IMR-90 (cell line): ENCODE data around the gene ADARB2. TPM values are rescaled to one million over a fixed set of nuclear protein-coding genes. Genes with fewer than 3 reads are reported as not detected.

Source experiments
- ATAC-seq: fragments of 200-7000 bp; cut with Tn5 transposase; 2 replicates; pipeline ENCODE4 v1.9.1; 2020; ENCODE audit warnings: low read depth, mild to moderate bottlenecking, moderate library complexity
- BruUV-seq: library from RNA; stranded (reverse); fragments of 400-500 nt; replicated peaks from 2 replicates; lab custom pipeline; 2021; lab: Mats Ljungman, UMichigan
- CTCF ChIA-PET: fragments of 300-600 bp; formaldehyde crosslinking; extraction: SDS; loops from one replicate; lab custom pipeline; 2021; ENCODE audit warnings: antibody characterized with exemption; lab: Yijun Ruan, JAX
- POLR2A ChIA-PET: fragments of 300-600 bp; sonication (Branson Sonifier 250); formaldehyde crosslinking; loops from one replicate; lab custom pipeline; 2022; ENCODE audit warnings: antibody characterized with exemption; ENCODE audit not compliant: unreplicated experiment; lab: Charles Lee
- DNase-seq: peaks from one replicate; pipeline ENCODE4 v3.0.0; 2013
- H2AFZ ChIP-seq: replicated peaks from 2 replicates; pipeline ENCODE3; 2013; ENCODE audit warnings: low read length, mild to moderate bottlenecking; ENCODE audit not compliant: poor library complexity
- H2AK5ac ChIP-seq: 2 replicates; pipeline ENCODE4 v1.6.1; 2013; ENCODE audit warnings: low read depth, low read length, inconsistent platforms
- H2AK9ac ChIP-seq: replicated peaks from 2 replicates; pipeline ENCODE3; 2013; ENCODE audit warnings: mild to moderate bottlenecking, low read depth, low read length, moderate library complexity; ENCODE audit not compliant: poor library complexity
- H2BK120ac ChIP-seq: 2 replicates; pipeline ENCODE4 v1.6.1; 2013; ENCODE audit warnings: low read depth, low read length, inconsistent platforms
- H2BK15ac ChIP-seq: 3 replicates; pipeline ENCODE4 v1.6.1; 2013; ENCODE audit warnings: low read depth, low read length, inconsistent platforms
- H2BK20ac ChIP-seq: 2 replicates; pipeline ENCODE4 v1.6.1; 2013; ENCODE audit warnings: low read depth, mild to moderate bottlenecking, inconsistent platforms, low read length, moderate library complexity
- H2BK5ac ChIP-seq: 2 replicates; pipeline ENCODE4 v1.6.1; 2013; ENCODE audit warnings: mild to moderate bottlenecking, low read depth, low read length, inconsistent platforms; ENCODE audit not compliant: poor library complexity, severe bottlenecking
- H3K14ac ChIP-seq: replicated peaks from 2 replicates; pipeline ENCODE4 v1.6.1; 2013; ENCODE audit warnings: low read depth, low read length, inconsistent platforms
- H3K18ac ChIP-seq: 2 replicates; pipeline ENCODE4 v1.6.1; 2013; ENCODE audit warnings: low read depth, low read length, control low read depth
- H3K23ac ChIP-seq: 2 replicates; pipeline ENCODE4 v1.6.1; 2013; ENCODE audit warnings: low read depth, low read length, inconsistent platforms
- H3K27ac ChIP-seq: 2 replicates; pipeline ENCODE4 v1.5.1; 2013; ENCODE audit warnings: mild to moderate bottlenecking, control low read depth, low read length; ENCODE audit not compliant: insufficient read depth
- H3K27me3 ChIP-seq: 2 replicates; pipeline ENCODE4 v1.6.1; 2013; ENCODE audit warnings: low read length; ENCODE audit not compliant: control insufficient read depth, insufficient read depth
- H3K36me3 ChIP-seq: 2 replicates; pipeline ENCODE4 v1.6.1; 2013; ENCODE audit warnings: low read length, mixed read lengths; ENCODE audit not compliant: control insufficient read depth, insufficient read depth
- H3K4ac ChIP-seq: 2 replicates; pipeline ENCODE4 v1.6.1; 2013; ENCODE audit warnings: low read depth, low read length, inconsistent platforms
- H3K4me1 ChIP-seq: 2 replicates; pipeline ENCODE4 v1.6.1; 2013; ENCODE audit warnings: low read length, mixed read lengths; ENCODE audit not compliant: control insufficient read depth, insufficient read depth
- H3K4me2 ChIP-seq: 2 replicates; pipeline ENCODE4 v1.6.1; 2013; ENCODE audit warnings: low read depth, mild to moderate bottlenecking, control low read depth, low read length, moderate library complexity
- H3K4me3 ChIP-seq: 2 replicates; pipeline ENCODE4 v1.5.1; 2013; ENCODE audit warnings: low read depth, mild to moderate bottlenecking, control low read depth, low read length, moderate library complexity; ENCODE audit not compliant: insufficient read depth
- H3K56ac ChIP-seq: 2 replicates; pipeline ENCODE4 v1.6.1; 2013; ENCODE audit warnings: low read length, inconsistent platforms; ENCODE audit not compliant: insufficient read depth; ENCODE audit errors: extremely low read depth
- H3K79me1 ChIP-seq, 2 experiments: 2 replicates each; pipeline ENCODE4 v1.6.1; 2013; ENCODE audit warnings: low read length in 2 of 2, inconsistent platforms in 1 of 2, low read depth in 1 of 2
- H3K9ac ChIP-seq: 2 replicates; pipeline ENCODE4 v1.6.1; 2013; ENCODE audit warnings: low read depth, low read length, control low read depth
- H3K9me1 ChIP-seq: 2 replicates; pipeline ENCODE4 v1.6.1; 2013; ENCODE audit warnings: low read length, inconsistent platforms; ENCODE audit not compliant: insufficient read depth
- H3K9me3 ChIP-seq: 2 replicates; pipeline ENCODE4 v1.6.1; 2013; ENCODE audit warnings: low read length; ENCODE audit not compliant: control insufficient read depth, insufficient read depth
- H4K20me1 ChIP-seq: 2 replicates; pipeline ENCODE4 v1.6.1; 2013; ENCODE audit warnings: low read length, inconsistent platforms; ENCODE audit not compliant: insufficient read depth
- H4K5ac ChIP-seq: 2 replicates; pipeline ENCODE4 v1.6.1; 2013; ENCODE audit warnings: mild to moderate bottlenecking, low read depth, low read length, control low read depth
- H4K8ac ChIP-seq, 2 experiments: 2 replicates each; pipeline ENCODE4 v1.6.1; 2013; ENCODE audit warnings: low read depth in 2 of 2, low read length in 2 of 2, control low read depth in 1 of 2, inconsistent platforms in 1 of 2
- H4K91ac ChIP-seq: 2 replicates; pipeline ENCODE4 v1.6.1; 2013; ENCODE audit warnings: low read depth, low read length, inconsistent platforms; ENCODE audit not compliant: insufficient read depth
- BHLHE40 ChIP-seq: fragments of 150-350 bp; IDR thresholded peaks from 2 replicates; pipeline ENCODE4 v1.6.1; 2016; ENCODE audit warnings: mild to moderate bottlenecking, low read depth, low read length
- MXI1 ChIP-seq: IDR thresholded peaks from 2 replicates; pipeline ENCODE4 v1.6.1; 2012; ENCODE audit warnings: low read depth, mild to moderate bottlenecking, low read length, moderate library complexity, borderline replicate concordance
- NFE2L2 ChIP-seq: fragments of 150-350 bp; IDR thresholded peaks from 2 replicates; pipeline ENCODE4 v1.6.1; 2016; ENCODE audit warnings: low read depth, mild to moderate bottlenecking, low read length
- WGBS, 2 experiments: methylation state at CpG; one replicate each; pipeline versions ENCODE4 v1.1.5 to v1.1.7; 2013; ENCODE audit warnings: missing lambda C conversion rate in 2 of 2; ENCODE audit not compliant: insufficient read length in 1 of 2; ENCODE audit errors: extremely low coverage in 2 of 2; 5-methylcytosine and 5-hydroxymethylcytosine counted together
- dilution Hi-C: fragments of 300-500 bp; cut with HindIII; formaldehyde crosslinking; loops from one replicate; pipeline ENCODE4 v1.14.3; 2018; ENCODE audit warnings: low sequenced_read_pairs; ENCODE audit not compliant: unreplicated experiment
- in situ Hi-C: fragments of 300-500 bp; cut with MboI; formaldehyde crosslinking; loops from 3 replicates; pipeline ENCODE4 v1.14.3; 2019; ENCODE audit warnings: low sequenced_read_pairs, inconsistent platforms, mixed read lengths
- intact Hi-C: fragments of 100-400 bp; cut with micrococcal nuclease; formaldehyde crosslinking; loops from 2 replicates; pipeline ENCODE4 v1.10.0; 2022
- polyA plus RNA-seq, 3 experiments: library from polyadenylated mRNA; depleted of rRNA; stranded (reverse); fragments of >200 nt; gene quantifications; 2 replicates each; pipeline ENCODE4 v1.2.3, GENCODE V29; 2012; ENCODE audit warnings: low replicate concordance in 1 of 3
- total RNA-seq: library from RNA; depleted of rRNA; stranded (reverse); fragments of >200 nt; gene quantifications from 2 replicates; pipeline ENCODE4 v1.2.3, GENCODE V29; 2012

The ADARB2 gene
- total and polyA plus RNA-seq, 2 of the 4 experiments (the other 2 are of a cell fraction) = not detected

DNA sequence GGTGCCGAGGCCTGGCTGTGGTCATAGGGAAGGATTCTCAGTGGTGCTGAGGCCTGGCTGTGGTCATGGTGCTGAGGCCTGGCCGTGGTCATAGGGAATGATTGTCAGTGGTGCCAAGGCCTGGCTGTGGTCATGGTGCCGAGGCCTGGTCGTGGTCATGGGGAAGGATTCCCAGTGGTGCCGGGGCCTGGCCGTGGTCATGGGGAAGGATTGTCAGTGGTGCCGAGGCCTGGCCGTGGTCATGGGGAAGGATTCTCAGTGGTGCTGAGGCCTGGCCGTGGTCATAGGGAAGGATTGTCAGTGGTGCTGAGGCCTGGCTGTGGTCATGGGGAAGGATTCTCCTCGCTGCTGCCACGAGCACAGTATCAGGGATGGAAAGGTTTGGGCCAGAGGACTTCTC, 327.3 kb downstream of the ADARB2 start:
- no peaks in the 10 kb centered on the region for H3K9me1 ChIP-seq
- H2AK9ac ChIP-seq = no peak overlapping the region
- intact Hi-C loops (no loop called here), in situ Hi-C loops (no loop called here), dilution Hi-C loops (no loop called here)
- H3K4me3 ChIP-seq = no peak overlapping the region
- no peak overlapping the region for H3K4me2 ChIP-seq
- H4K5ac ChIP-seq = no peak overlapping the region
- ChIA-PET POLR2A (no interaction called here), CTCF (no interaction called here)
- H4K91ac ChIP-seq = no peak overlapping the region
- H3K4ac ChIP-seq = no peak overlapping the region
- H2BK20ac ChIP-seq = no peak overlapping the region
- no peak overlapping the region for H3K27ac ChIP-seq
- no peaks in the 10 kb centered on the region for H3K27me3 ChIP-seq
- no peak overlapping the region for H2AK5ac ChIP-seq
- no peak overlapping the region for H3K56ac ChIP-seq
- H2BK5ac ChIP-seq = no peak overlapping the region
- no peak overlapping the region for H2BK120ac ChIP-seq
- H3K9me3 ChIP-seq = peaks cover 68% of the 10 kb centered on the region
- H4K8ac ChIP-seq = no peak overlapping the region
- no peak for ATAC-seq
- H2AFZ ChIP-seq = no peak overlapping the region
- no peak for TF ChIP-seq NFE2L2
- no peak for TF ChIP-seq BHLHE40
- TF ChIP-seq MXI1 = no peak
- H3K36me3 ChIP-seq = no peaks in the 10 kb centered on the region
- no peaks in the 10 kb centered on the region for H4K20me1 ChIP-seq
- H3K9ac ChIP-seq = no peak overlapping the region
- H3K14ac ChIP-seq = no peak overlapping the region
- WGBS, 2 experiments = 44% methylated on average over 3 of the region's 11 CpGs; no CpG with 5 or more reads in 1 of the 2 experiments
- no peaks in the 10 kb centered on the region for H3K4me1 ChIP-seq
- no peak overlapping the region for H3K18ac ChIP-seq
- no peak overlapping the region for H3K23ac ChIP-seq
- DNase-seq = no peak
- H3K79me1 ChIP-seq = no peaks in the 10 kb centered on the region
- BruUV-seq = no TSS peak
- H2BK15ac ChIP-seq = no peak overlapping the region
